GM15510 (cell line): ENCODE results near the gene NOL4L.

Experiments
- POLR2A ChIP-seq: IDR thresholded peaks from 3 replicates; pipeline ENCODE4 v1.6.1; 2011; ENCODE audit warnings: borderline replicate concordance; ENCODE audit not compliant: insufficient read length; ENCODE audit errors: extremely low read depth

Gene NOL4L

GRCh38 chr20:32513031-32513866 lies 71.9 kb downstream of the NOL4L start:
- no peak for TF ChIP-seq POLR2A

- no peak for TF ChIP-seq POLR2A
These were observed 73.1 kb downstream of the NOL4L start for GRCh38 chr20:32512047-32512385.

- TF ChIP-seq POLR2A = no peak
These were observed 73.6 kb downstream of the NOL4L start for GRCh38 chr20:32511358-32512046.

DNA sequence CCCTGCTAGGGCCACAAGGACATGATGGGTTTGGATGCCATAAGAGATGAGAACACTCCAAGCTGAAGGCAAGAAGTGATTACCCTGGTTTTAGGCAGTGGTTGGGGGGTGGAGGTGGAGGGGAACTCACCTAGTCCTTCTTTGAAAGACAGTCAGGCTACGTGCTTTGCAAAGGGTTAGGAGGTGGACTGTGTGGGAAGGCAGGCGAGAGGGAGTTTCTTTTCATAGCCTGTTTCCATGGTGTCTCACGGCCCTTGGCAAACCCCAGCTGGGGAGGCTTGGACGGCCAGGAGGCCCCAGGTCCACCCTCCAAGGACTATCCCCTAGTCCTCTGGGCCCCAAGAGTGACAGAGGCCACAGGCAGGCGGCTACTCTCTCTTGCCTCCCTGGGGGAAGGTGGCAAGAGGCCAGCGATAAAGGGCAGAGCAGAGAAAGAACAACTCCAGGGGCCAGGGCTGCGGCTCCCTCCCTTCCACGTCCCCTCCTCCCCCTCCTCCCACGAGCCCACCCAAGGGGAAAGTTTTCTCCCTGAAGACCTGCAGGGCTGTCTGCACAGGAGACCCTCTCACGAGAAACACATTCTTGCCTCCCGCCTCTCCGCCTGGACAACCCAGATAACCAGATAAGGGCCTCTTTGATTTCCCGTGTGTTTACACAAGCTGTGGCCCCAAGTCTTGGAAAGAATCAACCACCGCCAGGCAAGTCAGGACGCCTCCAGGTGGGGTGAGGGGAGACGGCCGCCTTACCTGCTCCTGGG lies 74.4 kb downstream of the NOL4L start:
- TF ChIP-seq POLR2A = no peak

DNA sequence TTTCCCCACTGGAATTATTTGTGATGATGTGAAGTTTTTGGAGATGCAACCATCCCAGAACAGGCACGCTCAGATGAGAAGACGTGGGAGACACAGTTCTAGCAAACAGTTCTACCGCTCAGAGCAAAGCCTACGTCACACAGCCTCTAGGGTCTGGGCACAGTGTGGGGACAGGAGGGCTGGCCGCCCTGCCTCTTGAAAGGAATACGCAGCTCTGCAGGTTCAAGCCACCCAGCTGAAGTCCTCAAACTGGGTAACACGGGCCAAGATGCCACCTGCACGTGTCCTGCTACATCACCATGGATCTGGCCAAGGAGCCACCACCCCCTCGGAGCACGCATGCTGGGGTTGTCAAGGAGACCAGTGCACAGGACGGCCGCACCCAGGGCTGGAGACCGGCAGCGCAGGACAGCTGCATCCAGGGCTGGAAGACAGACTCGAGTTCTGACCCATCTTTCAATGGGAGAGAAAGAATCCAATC lies 75.0 kb downstream of the NOL4L start:
- no peak for TF ChIP-seq POLR2A

DNA sequence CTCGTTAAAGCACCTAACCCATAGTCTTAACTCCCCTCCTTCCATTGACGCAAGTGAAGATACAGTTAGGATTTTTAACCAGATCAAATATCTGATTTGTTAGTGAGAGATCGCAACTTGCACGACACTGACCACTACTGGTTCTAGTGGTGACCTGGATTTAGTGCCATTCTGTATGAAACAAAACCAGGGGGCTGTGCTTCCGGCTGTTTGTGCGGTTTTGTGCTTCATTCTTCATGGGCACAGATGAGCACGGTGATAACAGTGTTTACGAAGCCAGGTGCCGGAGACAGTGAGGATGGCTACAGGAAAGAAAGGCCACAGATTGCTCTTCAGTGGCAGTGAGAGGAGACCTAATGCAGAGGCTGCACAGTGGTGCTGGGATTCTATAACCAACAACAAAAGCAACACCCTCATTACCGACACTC lies 75.5 kb downstream of the NOL4L start:
- TF ChIP-seq POLR2A = no peak

DNA sequence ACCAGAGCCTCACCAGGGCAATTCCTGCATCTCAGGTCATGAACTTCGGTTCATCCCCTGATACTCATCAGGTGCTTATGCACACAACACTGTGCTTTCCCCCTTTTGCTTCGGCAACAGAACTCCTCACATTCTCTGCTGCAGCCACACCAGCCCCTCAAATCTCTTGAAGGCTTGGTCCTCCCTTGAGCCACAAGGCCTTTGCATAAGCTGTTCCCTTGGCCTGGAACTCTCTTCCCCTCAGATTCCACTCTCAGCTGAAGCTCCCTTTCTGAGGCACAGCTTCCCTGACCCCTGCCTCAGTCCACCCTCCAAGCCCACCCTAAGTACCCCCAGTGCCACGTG lies 76.4 kb downstream of the NOL4L start:
- TF ChIP-seq POLR2A = no peak

- no peak for TF ChIP-seq POLR2A
These were observed 76.9 kb downstream of the NOL4L start for GRCh38 chr20:32507998-32508774.

DNA sequence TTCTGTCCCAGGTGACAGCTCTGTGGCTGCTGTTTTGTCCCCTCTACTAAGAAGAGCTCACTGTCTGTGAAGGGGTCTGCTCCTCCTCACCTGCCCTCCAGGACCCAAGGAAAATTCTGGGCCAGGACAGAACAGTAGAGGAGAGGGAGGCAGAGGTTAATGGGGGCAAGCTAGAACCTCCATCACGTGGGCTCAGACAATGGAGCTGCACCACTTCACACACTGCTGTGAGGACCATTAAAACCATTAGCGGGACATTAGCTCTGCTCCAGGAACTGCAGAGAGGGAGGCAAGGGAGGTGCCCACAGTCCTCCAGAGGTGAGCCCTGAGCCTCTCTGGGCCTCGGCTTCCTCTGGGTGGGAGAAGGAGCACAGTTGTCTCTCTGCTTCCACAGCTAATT lies 78.4 kb downstream of the NOL4L start:
- TF ChIP-seq POLR2A = no peak

- TF ChIP-seq POLR2A = no peak
These were observed 79.2 kb downstream of the NOL4L start for GRCh38 chr20:32505723-32506473.

- TF ChIP-seq POLR2A = no peak
These were observed 83.4 kb downstream of the NOL4L start for GRCh38 chr20:32501709-32502108.

- no peak for TF ChIP-seq POLR2A
These were observed 87.4 kb downstream of the NOL4L start for GRCh38 chr20:32497589-32498224.

DNA sequence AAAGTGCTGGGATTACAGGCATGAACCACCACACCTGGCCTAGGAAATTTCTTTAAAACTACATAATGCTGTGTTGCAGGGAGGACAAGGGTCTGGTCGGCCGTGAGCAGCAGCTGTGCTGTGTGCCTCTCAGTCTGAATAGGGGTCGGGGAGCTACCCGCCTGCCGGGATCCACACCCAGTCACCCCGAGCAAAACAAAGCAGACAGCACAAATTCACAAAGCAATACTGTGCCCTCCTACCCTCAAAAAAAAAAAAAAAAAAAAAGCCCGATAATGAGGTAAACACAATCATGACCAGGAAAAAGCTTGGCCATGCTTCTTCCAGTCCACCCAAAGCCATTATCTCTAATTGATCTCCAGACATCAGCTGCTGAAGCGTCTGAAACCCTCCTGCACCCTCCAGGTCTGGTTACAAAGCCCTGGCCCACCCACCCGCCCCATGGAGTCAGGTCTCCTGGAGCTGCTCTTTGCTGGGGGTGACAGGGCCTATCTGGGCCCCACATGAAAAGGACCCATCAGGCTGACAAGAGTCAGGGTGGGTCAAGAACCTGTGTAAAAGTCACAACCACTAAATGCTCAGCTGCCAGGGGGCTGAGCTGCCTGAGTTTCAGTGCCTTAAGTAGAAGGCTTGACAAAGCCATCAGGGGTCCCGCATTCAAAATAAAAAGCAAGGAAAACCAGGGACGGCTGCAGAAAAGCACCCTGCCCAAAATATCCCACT lies 88.2 kb downstream of the NOL4L start:
- TF ChIP-seq POLR2A = no peak

- no peak for TF ChIP-seq POLR2A
These were observed 89.2 kb downstream of the NOL4L start for GRCh38 chr20:32495949-32496348.

- no peak for TF ChIP-seq POLR2A
These were observed 89.9 kb downstream of the NOL4L start for GRCh38 chr20:32495217-32495565.
